T-helper 2 cell treated with Interferon-gamma antibody and Interleukin-4, amounts not matched to agents 100 ng/mL and 5 ng/mL, for 36 hours (primary cell): Measurements from ENCODE around the gene PLD5. TPM values are rescaled to one million over a fixed set of nuclear protein-coding genes. Genes with fewer than 3 reads are reported as not detected.

Source experiments
- intact Hi-C: fragments of 100-400 bp; cut with micrococcal nuclease; formaldehyde crosslinking; loops from one replicate; pipeline ENCODE4 v1.15.1; 2023
- total RNA-seq: library from RNA; stranded (reverse); gene quantifications from 2 replicates; pipeline ENCODE4 v1.2.3, GENCODE V29; 2022

Gene PLD5
- not detected in 2 replicates for total RNA-seq

- intact Hi-C loops, result no loop called here
Measured at GRCh38 chr1:242524571-242525359, at the start of gene PLD5. Gene PLD5, minus strand, starts transcription at chr1:242524697.

GRCh38 chr1:242569867-242570266 lies 45.4 kb upstream of the PLD5 start:
- intact Hi-C loops, result no loop called here

- intact Hi-C loops, result no loop called here
Measured at GRCh38 chr1:242568666-242569065, 44.2 kb upstream of the PLD5 start.

- intact Hi-C loops, result no loop called here
Measured at GRCh38 chr1:242567596-242567995, 43.1 kb upstream of the PLD5 start.

GRCh38 chr1:242556759-242557158 lies 32.3 kb upstream of the PLD5 start:
- intact Hi-C loops, result no loop called here

- intact Hi-C loops, result no loop called here
Measured at GRCh38 chr1:242556276-242556675, 31.8 kb upstream of the PLD5 start.

GRCh38 chr1:242554577-242554976 lies 30.1 kb upstream of the PLD5 start:
- intact Hi-C loops, result no loop called here

GRCh38 chr1:242546849-242547729 lies 22.6 kb upstream of the PLD5 start:
- intact Hi-C loops, result no loop called here

GRCh38 chr1:242546441-242546840 lies 21.9 kb upstream of the PLD5 start:
- intact Hi-C loops, result no loop called here

GRCh38 chr1:242544071-242544470 lies 19.6 kb upstream of the PLD5 start:
- intact Hi-C loops, result no loop called here

- intact Hi-C loops, result no loop called here
Measured at GRCh38 chr1:242542271-242542670, 17.8 kb upstream of the PLD5 start.

GRCh38 chr1:242535986-242536385 lies 11.5 kb upstream of the PLD5 start:
- intact Hi-C loops, result no loop called here

GRCh38 chr1:242534753-242535152 lies 10.3 kb upstream of the PLD5 start:
- intact Hi-C loops, result no loop called here

GRCh38 chr1:242530761-242531160 lies 6.3 kb upstream of the PLD5 start:
- intact Hi-C loops, result no loop called here

- intact Hi-C loops, result no loop called here
Measured at GRCh38 chr1:242525769-242526168, 1.3 kb upstream of the PLD5 start.

GRCh38 chr1:242525360-242525722 lies 844 bp upstream of the PLD5 start:
- intact Hi-C loops, result no loop called here

- intact Hi-C loops, result no loop called here
Measured at GRCh38 chr1:242523719-242524570, 552 bp downstream of the PLD5 start.

GRCh38 chr1:242522996-242523718 lies 1.3 kb downstream of the PLD5 start:
- intact Hi-C loops, result no loop called here

- intact Hi-C loops, result no loop called here
Measured at GRCh38 chr1:242522304-242522945, 2.1 kb downstream of the PLD5 start.

GRCh38 chr1:242515555-242515954 lies 8.9 kb downstream of the PLD5 start:
- intact Hi-C loops, result no loop called here
